Measurements from ENCODE around the gene PLOD2.

- TF ChIP-seq CTCF (IDR thresholded peaks at IDR 0.05): no peak
- TF ChIP-seq POLR2A (IDR thresholded peaks at IDR 0.05): no peak
- TF ChIP-seq EP300 (IDR thresholded peaks at IDR 0.05): no peak
Observed at GRCh38 chr3:146099316-146099715, 61.7 kb downstream of the PLOD2 start.

Data from tibial nerve (tissue), 4 donors.